Measurements from ENCODE around the gene EQTN.

DNA sequence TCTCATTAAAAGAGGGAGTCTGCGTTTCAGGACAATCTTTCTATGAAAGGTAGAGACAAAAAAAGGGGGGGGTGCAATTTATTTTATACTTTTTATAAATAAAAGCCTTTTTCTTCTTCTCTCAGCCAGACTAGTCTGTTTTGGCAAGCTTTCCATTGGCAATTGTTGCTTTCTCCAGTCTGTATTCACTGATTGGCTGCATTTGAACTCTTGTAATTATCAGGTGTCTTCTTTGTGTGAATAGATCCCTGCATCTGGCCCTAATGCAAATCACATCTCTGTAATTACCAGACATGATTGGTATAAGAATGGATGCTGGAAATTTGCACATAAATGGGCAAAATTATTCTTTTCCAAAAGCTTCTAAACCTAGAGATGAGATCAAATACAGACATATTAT is 7.6 kb upstream of the EQTN start:
- TF ChIP-seq, protein P1, sequence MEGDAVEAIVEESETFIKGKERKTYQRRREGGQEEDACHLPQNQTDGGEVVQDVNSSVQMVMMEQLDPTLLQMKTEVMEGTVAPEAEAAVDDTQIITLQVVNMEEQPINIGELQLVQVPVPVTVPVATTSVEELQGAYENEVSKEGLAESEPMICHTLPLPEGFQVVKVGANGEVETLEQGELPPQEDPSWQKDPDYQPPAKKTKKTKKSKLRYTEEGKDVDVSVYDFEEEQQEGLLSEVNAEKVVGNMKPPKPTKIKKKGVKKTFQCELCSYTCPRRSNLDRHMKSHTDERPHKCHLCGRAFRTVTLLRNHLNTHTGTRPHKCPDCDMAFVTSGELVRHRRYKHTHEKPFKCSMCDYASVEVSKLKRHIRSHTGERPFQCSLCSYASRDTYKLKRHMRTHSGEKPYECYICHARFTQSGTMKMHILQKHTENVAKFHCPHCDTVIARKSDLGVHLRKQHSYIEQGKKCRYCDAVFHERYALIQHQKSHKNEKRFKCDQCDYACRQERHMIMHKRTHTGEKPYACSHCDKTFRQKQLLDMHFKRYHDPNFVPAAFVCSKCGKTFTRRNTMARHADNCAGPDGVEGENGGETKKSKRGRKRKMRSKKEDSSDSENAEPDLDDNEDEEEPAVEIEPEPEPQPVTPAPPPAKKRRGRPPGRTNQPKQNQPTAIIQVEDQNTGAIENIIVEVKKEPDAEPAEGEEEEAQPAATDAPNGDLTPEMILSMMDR (IDR thresholded peaks at IDR 0.05; ENCODE audit: insufficient read depth, low read length), result no peak
- TF ChIP-seq GABPA (IDR thresholded peaks at IDR 0.05; ENCODE audit: low read depth) (no peak), POLR2AphosphoS5 (IDR thresholded peaks at IDR 0.05; ENCODE audit: low read depth) (no peak)

Data from HL-60 (cell line).